GM12874 (cell line): ENCODE data around the gene CPZ.

Experiments used
- TF ChIP-seq, protein P1 (sequence below): IDR thresholded peaks from 2 replicates; pipeline ENCODE4 v1.5.1; 2011; ENCODE audit warnings: low read depth, mild to moderate bottlenecking, control low read depth, low read length, moderate library complexity; ENCODE audit not compliant: insufficient read depth

Gene CPZ

DNA sequence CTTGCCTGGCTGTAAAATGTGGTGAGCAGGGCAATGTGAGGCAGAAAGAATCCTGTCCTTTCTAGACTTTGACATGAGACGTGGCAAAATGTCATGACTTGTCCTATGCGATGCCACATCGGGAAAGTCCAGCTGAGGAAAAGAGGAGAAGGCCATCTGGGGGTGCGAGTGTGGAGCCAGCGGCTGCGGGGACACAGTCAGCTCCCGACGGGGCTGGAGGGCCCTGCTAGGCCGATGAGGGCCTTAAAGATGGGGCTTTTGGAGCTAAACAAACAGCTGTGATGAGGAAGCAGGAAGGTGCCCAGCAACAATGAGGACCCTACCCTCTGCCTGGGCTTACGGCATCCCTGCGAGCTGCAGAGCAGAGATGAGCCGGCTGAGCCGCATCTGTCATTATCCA lies 7.7 kb downstream of the CPZ start:
- TF ChIP-seq, protein P1, sequence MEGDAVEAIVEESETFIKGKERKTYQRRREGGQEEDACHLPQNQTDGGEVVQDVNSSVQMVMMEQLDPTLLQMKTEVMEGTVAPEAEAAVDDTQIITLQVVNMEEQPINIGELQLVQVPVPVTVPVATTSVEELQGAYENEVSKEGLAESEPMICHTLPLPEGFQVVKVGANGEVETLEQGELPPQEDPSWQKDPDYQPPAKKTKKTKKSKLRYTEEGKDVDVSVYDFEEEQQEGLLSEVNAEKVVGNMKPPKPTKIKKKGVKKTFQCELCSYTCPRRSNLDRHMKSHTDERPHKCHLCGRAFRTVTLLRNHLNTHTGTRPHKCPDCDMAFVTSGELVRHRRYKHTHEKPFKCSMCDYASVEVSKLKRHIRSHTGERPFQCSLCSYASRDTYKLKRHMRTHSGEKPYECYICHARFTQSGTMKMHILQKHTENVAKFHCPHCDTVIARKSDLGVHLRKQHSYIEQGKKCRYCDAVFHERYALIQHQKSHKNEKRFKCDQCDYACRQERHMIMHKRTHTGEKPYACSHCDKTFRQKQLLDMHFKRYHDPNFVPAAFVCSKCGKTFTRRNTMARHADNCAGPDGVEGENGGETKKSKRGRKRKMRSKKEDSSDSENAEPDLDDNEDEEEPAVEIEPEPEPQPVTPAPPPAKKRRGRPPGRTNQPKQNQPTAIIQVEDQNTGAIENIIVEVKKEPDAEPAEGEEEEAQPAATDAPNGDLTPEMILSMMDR: no peak

DNA sequence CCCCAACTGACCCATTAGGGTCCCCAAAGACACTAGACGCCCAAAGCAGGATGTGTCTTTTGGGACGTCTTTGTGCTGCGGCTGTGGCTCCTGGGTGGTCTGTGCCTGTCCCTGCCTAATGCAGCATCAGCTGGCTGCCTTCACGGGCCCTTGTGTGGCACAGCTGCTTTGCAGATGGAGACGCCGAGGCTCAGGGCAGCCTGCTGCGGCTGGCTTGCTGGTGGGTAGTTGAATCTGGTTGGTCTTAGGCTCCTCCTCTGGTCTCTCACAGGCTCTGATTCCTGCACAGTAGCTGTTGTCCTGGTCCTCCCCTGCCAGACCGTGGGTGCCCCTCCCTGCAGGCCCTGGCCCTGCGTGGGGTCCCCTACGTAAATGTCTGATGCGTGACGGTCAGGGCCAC lies 8.1 kb downstream of the CPZ start:
- TF ChIP-seq, protein P1: no peak

DNA sequence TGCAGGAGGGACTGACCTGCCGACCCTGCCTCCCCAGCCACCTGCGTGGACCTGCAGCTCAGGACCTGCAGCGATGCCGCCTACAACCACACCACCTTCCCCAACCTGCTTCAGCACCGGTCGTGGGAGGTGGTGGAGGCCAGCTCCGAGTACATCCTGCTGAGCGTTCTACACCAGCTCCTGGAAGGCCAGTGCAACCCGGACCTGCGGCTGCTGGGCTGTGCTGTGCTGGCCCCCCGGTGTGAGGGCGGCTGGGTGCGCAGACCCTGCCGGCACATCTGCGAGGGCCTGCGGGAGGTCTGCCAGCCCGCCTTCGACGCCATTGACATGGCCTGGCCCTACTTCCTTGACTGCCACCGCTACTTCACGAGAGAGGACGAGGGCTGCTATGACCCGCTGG lies 8.5 kb downstream of the CPZ start:
- TF ChIP-seq, protein P1: no peak

- TF ChIP-seq, protein P1: no peak
Measured at GRCh38 chr4:8601556-8601955, 9.0 kb downstream of the CPZ start.

DNA sequence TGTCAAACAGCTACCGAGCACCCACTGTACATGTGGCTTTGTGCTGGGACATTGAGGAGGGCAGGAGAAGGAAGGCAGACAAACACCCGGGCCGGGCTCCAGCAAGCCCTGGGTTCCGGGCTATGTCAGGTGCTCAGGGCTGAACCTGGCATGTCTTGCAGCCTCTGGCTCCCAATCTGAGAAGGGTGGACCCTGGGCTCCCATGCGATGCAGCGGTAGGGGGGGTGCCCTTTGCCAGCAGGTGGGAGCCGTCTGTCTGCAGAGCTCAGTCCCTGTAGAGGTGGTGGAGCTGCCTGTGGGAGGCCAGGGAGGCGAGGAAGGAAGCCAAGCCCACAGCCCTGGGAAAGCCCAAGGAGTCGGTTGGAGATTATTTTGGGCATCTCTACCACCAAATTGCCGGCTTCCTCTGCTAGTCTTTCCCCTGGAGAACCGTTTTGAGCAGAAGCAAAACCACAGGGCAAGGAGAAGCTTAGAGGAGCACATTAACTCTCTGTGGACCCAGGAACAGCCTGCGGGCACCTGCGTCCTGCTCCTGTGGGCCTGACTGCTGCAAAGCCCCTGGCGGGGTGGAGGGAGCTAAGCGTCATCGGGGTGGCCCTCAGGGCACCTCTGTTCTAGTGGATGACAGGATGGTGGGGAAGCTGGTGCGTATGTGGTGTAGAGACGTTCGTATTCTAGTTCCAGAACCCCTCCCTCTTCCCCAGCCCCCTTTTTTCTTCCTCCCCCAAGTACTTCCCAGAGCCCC lies 10.3 kb downstream of the CPZ start:
- TF ChIP-seq, protein P1: no peak

DNA sequence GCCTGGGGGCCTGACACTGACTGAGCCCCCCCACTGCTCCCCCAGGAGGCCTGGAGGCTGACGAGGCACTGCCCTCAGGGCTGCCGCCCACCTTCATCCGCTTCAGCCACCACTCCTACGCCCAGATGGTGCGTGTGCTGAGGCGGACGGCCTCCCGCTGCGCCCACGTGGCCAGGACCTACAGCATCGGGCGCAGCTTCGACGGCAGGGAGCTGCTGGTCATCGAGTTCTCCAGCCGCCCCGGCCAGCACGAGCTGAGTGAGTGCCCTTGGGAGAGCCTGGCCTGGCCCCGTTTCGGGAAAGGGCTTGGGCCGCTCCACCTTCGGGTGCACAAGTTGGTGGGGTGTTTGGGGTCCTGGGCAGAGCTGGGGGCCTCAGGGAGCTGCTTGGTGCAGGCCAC lies 11.4 kb downstream of the CPZ start:
- TF ChIP-seq, protein P1: no peak

DNA sequence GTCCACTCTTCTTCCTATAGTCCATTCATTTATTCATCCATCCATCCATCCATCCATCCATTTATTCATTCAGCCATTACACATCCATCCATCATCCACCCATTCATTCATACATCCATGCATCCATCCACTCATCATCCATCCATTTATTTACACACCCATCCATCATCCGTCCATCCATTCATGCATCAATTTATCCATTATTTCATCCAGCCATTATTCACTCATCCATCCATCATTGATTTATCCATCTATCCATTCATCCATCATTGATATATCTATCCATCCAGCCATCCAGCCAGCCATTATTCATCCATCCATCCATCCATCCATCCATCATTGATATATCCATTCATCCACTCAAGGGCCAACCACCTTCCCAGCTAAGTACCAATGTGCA lies 12.7 kb downstream of the CPZ start:
- TF ChIP-seq, protein P1: no peak
